ENCODE results near the gene P2RX2. TPM values are rescaled to one million over a fixed set of nuclear protein-coding genes. Genes with fewer than 3 reads are reported as not detected.

Gene P2RX2
- total RNA-seq, 1 experiment from 2014 or later = not detected

DNA sequence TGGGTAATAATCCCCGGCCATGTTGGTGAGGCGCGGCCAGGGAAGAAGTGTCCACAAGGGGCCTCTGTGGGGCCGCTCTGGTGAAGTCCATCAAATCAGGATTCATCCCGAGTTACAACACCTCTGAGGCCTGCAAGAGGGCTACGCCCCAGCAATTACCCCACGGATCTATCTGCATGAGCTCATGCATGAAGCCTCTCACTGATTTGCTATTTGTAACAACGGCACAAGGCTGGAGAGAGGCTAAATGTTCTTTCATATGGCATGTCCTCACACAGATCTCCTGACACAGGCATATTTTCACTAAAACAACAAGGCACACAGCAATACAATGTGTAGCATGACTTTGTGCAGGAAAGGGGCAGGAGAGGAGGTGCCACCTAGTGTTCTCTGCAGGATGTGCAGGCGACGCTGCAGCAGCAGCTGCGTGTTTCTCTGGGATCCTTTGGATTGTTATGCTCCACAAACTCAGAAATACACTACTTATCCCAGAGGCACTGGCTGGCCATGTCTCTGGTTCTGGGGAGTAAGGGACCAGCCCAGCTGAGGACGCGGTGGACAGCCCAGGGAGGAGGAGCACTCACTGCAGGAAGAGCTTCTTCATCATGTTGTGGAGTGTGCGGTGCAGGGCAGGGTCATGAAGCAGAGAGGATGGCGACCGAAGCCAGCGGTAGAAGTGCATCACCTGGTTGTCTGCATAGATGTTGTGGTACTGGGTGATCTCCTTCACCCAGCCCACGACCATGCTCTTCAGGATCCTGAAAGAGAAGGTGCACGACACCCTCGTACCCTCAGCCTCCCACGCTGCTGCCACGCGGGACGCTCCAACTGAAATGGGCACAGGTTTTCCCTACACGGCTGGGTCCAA lies 20.2 kb downstream of the P2RX2 start:
- no peak for DNase-seq (ENCODE audit: low read depth)

- no peak for DNase-seq (ENCODE audit: low read depth)
These were observed 21.5 kb downstream of the P2RX2 start for GRCh38 chr12:132639956-132640520.

GRCh38 chr12:132640936-132641335 lies 22.4 kb downstream of the P2RX2 start:
- no peak for DNase-seq (ENCODE audit: low read depth)

- DNase-seq (ENCODE audit: low read depth) = no peak
These were observed 23.5 kb downstream of the P2RX2 start for GRCh38 chr12:132641811-132642650.

DNA sequence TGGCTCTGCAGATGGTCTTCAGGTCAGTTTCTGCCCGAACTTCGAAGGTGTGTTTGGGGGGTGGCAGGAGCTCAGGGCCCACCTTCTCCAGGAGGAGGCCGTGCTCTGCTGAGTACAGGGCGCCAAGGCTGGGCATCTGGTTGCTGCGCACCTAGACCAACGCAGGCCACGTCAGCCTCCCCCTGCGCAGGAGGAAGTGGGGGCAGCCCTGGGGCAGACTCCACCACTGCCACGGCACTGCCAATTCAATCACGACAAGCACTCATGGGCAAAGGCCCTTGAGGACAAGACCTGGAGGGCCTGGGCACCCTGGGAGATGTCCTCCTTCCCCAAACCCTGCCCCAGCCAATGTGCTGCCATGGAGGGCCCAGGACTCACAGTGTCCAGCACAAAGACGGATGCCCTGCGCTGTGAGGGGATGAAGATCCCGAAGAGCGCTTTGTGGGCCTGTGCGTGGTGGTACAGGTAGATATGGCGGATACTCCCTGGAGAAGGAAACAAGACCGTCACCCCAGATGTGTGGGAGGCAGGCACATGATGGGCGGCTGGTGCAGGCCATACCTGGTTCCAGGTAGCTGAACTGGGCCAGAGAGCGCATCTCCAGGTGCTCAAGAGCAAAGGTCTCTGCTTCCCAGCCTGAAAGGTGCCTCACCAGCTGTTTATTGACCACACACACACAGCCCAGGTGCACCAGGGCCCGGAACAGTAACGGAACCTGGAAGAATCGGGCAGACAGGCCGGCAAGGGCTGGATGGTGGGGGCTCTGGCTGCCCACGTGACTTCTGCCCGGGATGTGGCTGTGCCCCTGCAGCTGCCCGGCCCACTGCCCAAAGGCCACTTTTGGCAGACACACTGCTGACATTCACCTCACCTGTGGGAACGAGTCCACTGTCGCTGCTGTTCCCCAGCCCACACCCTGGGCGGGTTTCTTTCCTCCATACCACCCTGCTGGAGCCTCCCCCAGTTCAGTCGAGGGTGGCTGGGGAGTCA lies 24.6 kb downstream of the P2RX2 start:
- no peak for DNase-seq (ENCODE audit: low read depth)

GRCh38 chr12:132646850-132647249 lies 28.3 kb downstream of the P2RX2 start:
- DNase-seq (ENCODE audit: low read depth) = no peak

DNA sequence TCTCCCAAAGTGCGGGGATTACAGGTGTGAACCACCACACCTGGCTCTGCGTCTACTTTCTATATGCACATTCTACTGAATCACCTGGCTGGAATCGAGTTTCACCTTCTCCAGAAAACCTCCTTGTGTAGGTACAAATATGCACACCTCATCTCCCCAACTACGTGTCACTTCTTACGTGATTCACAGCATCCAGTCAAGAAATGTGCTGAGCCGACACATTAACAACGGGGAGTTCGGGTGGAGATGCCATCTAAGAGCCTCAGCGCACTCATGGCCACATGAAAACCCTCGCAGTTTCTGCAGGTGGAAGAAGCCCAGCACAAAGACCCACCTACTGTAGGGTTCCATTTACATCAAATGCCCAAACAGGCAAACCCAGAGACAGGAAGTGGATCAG lies 29.3 kb downstream of the P2RX2 start:
- no peak for DNase-seq (ENCODE audit: low read depth)

DNA sequence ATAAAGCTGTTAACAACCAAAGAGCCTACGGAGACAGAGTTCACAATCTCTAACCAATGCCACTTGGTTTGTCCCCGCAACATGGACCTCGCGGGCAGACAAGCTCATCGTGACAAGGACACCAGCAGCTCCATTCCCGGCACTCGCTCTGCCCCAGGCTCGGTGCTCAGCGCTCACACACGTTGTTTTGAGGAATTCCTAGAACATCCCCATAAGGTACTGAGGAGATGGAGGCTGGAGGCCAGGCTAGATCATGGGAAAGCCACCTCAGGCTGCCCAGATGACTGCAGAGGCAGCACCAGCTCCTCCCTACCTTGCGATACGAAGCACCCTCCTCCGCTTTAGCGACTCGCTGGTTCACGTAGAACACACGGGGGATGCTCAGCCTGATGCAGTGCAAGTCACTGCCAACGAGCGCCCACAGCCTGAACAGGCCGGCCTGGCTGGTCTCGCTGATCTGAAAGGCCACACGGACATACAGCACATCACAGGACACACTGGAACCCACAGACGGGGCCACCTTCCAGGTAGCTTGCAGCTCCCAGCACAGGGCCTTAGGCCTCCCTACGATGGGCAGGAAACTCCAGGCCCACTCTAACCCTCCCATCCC lies 30.1 kb downstream of the P2RX2 start:
- no peak for DNase-seq (ENCODE audit: low read depth)

GRCh38 chr12:132649226-132649945 lies 30.8 kb downstream of the P2RX2 start:
- no peak for DNase-seq (ENCODE audit: low read depth)

DNA sequence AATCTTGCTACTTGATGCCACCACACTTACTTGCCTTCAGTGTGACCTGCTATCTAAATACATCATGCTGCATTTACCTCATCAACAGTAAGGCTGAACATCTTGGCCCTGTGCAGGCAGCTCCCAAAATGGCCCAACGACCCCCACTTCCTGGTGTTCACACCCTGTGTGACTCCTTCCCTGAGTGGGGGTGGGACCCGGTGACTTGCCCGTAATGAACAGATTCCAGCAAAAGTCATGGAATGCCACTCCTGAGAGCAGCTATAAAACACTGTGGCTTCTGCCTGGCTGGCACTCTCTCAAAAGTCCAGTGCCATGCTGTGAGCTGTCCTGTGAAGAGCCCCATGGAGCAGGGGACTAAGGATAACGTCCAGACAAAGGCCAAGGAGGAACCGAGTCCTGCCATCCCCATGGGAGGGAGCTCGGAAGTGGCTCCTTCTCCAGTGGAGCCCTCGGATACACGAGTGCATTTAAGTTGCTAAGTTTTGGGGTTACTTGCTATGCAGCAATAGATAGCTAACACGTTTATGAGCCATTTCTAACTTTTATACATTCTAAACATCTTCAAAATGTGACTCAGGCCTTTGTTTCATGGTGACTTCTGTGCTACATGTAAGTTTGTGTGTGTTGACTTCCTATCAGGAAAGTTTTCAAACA lies 33.0 kb downstream of the P2RX2 start:
- no peak for DNase-seq (ENCODE audit: low read depth)

DNA sequence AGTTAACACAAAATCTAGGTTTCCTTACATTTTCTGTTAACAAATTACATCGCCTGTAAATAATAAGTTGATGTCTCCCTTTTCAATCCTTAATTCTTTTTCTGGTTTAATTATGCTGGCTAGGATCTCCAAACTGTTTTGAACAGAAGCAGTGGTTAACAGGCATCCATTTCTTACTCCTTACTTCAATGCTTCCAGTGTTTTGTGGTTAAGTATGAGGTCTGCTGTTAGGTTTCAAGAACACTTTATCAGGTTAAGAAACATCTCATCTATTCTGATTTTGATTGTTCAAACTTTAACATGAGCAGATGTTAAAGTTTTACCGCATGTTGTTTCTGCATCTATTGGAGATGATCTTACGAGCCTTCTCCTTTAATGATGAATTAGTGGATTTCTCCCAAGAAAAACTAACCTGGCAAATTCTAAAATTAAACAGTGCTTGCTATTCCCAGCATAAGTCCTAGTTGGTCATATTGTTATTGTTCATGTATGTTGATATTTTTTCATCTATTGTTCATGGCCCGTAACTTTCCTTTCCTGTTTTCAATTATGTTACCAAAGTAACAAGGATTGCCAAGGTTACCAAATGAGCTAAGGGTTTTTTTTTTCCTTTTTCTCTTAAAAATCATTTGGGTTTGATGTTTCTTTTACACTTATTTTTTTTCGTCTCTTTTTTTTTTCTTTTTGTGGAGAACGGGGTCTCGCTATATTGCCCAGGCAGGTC lies 35.2 kb downstream of the P2RX2 start:
- DNase-seq (ENCODE audit: low read depth) = no peak

- no peak for DNase-seq (ENCODE audit: low read depth)
These were observed 38.6 kb downstream of the P2RX2 start for GRCh38 chr12:132657004-132657727.

DNA sequence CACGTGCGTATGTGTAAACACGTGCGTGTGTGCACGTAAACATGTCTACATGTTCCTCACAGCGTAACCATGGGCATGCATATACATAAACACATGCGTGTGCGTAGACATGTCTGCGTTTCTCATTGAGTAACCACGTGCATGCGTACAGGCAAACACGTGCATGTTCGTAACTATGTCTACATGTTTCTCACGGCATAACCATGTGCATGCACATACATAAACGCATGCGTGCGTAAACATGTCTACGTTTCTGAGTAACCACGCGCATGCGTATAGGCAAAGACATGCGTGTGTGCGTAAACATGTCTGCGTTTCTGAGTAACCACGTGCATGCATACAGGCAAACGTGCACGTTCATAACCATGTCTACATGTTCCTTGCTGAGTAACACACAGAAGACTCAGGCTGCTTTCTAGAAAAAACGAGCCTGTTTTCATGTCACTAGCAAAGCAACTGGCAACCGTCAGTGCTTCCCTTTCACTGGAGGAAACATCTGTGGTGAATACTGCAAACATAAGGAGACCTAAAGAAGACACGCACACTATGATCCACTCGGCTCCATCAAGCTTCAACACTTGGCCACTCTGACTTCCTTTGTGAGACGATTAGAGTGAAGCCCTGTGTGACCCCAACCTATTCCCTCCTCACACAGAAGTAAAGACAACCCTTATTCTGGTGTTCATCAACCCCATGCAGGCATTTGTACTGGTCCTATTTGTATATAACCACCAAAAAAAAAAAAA lies 39.7 kb downstream of the P2RX2 start:
- no peak for DNase-seq (ENCODE audit: low read depth)

DNA sequence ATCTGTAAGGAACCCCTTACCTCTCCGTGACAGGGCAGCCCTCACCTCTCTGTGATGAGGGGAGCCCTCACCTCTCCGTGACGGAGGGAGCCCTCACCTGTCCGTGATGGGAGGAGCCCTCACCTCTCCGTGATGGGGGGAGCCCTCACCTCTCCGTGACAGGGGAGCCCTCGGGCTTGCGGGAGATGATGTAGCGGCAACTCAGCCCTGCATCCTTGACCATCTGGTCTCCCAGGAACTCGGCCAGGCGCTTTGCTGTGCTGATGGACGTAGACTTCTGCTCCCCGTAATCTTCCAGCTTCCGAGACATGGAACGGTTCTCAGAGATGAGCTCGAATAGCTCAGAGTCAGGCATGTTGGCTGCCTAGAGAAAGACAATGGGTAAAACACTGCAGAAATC lies 40.6 kb downstream of the P2RX2 start:
- no peak for DNase-seq (ENCODE audit: low read depth)

GRCh38 chr12:132660052-132660451 lies 41.5 kb downstream of the P2RX2 start:
- DNase-seq (ENCODE audit: low read depth) = no peak

GRCh38 chr12:132660996-132661395 lies 42.4 kb downstream of the P2RX2 start:
- DNase-seq (ENCODE audit: low read depth) = no peak

DNA sequence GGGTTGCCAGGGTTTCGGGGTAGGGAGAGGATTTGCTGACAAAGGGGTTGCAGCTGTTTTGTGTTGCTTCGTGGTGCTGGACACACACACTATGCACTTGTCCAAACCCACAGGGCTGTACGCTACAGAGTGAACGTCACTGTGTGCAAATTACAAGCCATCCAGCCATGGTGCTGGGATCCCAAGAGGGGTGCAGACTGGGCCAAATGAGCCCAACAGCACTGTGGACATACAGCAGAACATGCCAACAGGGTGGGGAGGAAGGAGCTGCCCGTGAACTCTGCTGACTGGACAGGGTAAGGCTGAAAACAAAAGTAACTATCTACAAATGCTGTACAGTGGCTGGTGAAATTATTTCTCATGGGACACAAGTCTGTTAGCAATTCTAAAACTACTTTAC lies 43.4 kb downstream of the P2RX2 start:
- DNase-seq (ENCODE audit: low read depth) = no peak
